ENCODE measurements around the gene ETAA1. TPM values are rescaled to one million over a fixed set of nuclear protein-coding genes. Genes with fewer than 3 reads are reported as not detected.

Gene ETAA1
- total RNA-seq, 6 experiments from 2014 or later, result 8.5 to 13.0 (median 11.0) TPM

- no peaks in the 10 kb centered on the region; the same call in 1 of the 2 replicates for H3K36me3 Mint-ChIP-seq (ENCODE audit: low read depth)
- no peaks in the 10 kb centered on the region for H3K9me3 Mint-ChIP-seq
- H3K4me3 Mint-ChIP-seq, result no peak overlapping the region
- DNase-seq, result no peak
- no peaks in the 10 kb centered on the region for H3K27me3 Mint-ChIP-seq (ENCODE audit: insufficient read depth)
- H3K4me1 Mint-ChIP-seq (ENCODE audit: low read depth), result peaks cover 15% of the 10 kb centered on the region
- no peak for TF ChIP-seq CTCF (IDR thresholded peaks at IDR 0.05)
- no peak overlapping the region for H3K27ac Mint-ChIP-seq
Measured at GRCh38 chr2:67379048-67379447, 18.1 kb upstream of the ETAA1 start.

DNA sequence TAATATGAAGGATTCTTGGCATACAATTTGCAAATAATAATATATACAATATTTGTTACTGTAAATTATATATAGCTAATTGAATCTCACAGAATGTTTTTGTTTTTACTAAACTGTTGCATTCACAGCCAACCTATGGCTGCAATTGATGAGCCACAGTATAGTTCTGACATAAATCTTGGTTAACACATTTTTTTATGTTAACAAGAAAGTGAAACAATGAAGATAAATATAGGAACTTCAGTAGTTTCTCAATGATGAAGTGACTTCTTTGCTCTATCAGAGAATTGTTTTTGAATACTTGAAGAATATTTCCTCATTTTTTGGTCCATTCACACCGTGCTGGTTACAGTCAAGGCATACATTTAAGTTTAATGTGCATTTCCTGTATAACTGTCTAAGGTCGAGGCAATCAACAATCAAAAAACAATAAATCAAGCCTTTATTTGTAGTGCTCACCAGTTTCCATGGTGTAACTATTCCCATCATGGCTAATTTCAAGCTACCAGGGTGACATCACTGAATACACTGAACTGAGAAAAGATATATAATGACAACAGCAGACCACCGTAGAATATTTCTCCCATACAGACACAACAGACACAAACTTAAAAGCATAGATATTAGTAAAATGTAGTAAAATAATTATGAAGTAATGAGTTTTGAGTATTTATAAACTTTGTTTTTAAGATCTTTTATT, 12.9 kb upstream of the ETAA1 start:
- Mint-ChIP-seq H3K4me1 (ENCODE audit: low read depth) (peaks cover 15% of the 10 kb centered on the region), H3K27me3 (ENCODE audit: insufficient read depth) (no peaks in the 10 kb centered on the region), H3K27ac (no peak overlapping the region), H3K4me3 (no peak overlapping the region), H3K36me3 (ENCODE audit: low read depth) (peaks cover 18% of the 10 kb centered on the region; the same call in 1 of the 2 replicates), H3K9me3 (no peaks in the 10 kb centered on the region)
- no peak for DNase-seq
- no peak for TF ChIP-seq CTCF (IDR thresholded peaks at IDR 0.05)

DNA sequence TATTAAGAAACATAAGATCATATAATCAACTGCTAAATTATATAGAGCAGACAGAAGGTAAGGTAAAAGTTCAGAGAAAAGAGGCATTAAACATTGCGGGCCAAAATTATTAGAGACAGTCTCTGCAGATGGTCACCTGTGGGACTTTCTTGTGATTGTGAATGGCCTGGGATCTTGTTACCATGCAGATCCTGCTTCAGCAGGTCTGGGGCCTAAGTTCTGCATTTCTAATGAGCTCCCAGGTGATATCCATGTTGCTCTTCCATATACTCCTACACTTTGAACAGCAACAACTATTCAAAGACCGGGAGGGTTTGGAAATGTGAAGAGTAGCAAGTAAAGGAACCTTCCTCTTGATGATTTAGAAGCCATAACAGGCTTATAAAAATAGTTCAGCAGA, 8.5 kb upstream of the ETAA1 start:
- no peak overlapping the region; the same call in 1 of the 2 replicates for H3K4me3 Mint-ChIP-seq
- peak overlapping the region; percentile 90 for H3K27ac Mint-ChIP-seq
- no peaks in the 10 kb centered on the region for H3K9me3 Mint-ChIP-seq
- peaks cover 49% of the 10 kb centered on the region for H3K4me1 Mint-ChIP-seq (ENCODE audit: low read depth)
- H3K27me3 Mint-ChIP-seq (ENCODE audit: insufficient read depth), result no peaks in the 10 kb centered on the region
- peaks cover 18% of the 10 kb centered on the region; the same call in 1 of the 2 replicates for H3K36me3 Mint-ChIP-seq (ENCODE audit: low read depth)
- no peak for TF ChIP-seq CTCF (IDR thresholded peaks at IDR 0.05)
- no peak for DNase-seq

GRCh38 chr2:67389286-67389685, 7.8 kb upstream of the ETAA1 start:
- Mint-ChIP-seq H3K4me1 (ENCODE audit: low read depth) (peaks cover 55% of the 10 kb centered on the region), H3K9me3 (no peaks in the 10 kb centered on the region), H3K36me3 (ENCODE audit: low read depth) (peaks cover 17% of the 10 kb centered on the region; the same call in 1 of the 2 replicates), H3K27me3 (ENCODE audit: insufficient read depth) (no peaks in the 10 kb centered on the region), H3K4me3 (peak overlapping the region; percentile 41), H3K27ac (peak overlapping the region; percentile 90)
- peak; percentile 38 for DNase-seq
- no peak for TF ChIP-seq CTCF (IDR thresholded peaks at IDR 0.05)

GRCh38 chr2:67389788-67390187, 7.3 kb upstream of the ETAA1 start:
- no peak for TF ChIP-seq CTCF (IDR thresholded peaks at IDR 0.05)
- H3K4me1 Mint-ChIP-seq (ENCODE audit: low read depth), result peaks cover 60% of the 10 kb centered on the region
- peak overlapping the region; percentile 90 for H3K27ac Mint-ChIP-seq
- H3K9me3 Mint-ChIP-seq, result no peaks in the 10 kb centered on the region
- peak overlapping the region; percentile 41 for H3K4me3 Mint-ChIP-seq
- peaks cover 15% of the 10 kb centered on the region; the same call in 1 of the 2 replicates for H3K36me3 Mint-ChIP-seq (ENCODE audit: low read depth)
- DNase-seq, result no peak
- no peaks in the 10 kb centered on the region for H3K27me3 Mint-ChIP-seq (ENCODE audit: insufficient read depth)
